ENCODE results near the gene PLD4. TPM values are rescaled to one million over a fixed set of nuclear protein-coding genes. Genes with fewer than 3 reads are reported as not detected.
"Not testable (repeated sequence)": the region's sequence is repeated elsewhere in the genome, so short reads cannot be mapped to it uniquely, and the experiment has no call there.

PLD4 gene
- total RNA-seq, 1 donor from 2014 or later = 0.06 TPM

DNA sequence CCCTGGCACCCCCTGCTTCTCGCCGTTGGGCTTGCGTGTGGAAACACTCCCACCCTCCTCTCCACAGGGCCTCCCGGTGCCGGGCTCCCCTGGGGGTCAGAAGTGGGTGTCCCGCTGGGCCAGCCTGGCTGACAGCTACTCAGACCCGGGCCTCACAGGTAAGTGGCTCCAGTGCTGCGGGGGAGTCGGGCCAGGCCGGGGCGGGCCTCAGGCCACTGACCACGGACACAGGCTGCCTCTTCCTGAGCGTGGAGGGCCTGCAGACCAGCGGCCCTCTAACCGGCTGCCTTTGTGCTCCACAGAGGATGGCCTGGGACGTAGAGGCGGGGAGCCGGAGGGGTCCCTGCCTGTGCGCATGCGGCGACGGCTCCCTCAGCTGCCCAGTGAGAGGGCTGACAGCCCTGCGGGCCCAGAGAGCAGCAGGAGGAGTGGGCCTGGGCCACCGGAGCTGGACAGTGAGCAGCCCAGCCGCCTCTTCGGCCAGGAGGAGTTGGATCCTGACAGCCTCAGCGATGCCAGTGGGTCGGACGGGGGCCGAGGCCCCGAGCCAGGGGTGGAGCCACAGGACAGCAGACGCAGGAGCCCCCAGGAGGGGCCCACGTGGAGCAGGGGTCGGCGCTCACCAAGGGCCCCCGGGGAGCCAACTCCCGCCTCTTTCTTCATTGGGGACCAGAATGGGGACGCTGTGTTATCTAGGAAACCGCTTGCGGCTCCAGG lies 38.5 kb upstream of the PLD4 start:
- no peak for DNase-seq (ENCODE audit: low spot score)

DNA sequence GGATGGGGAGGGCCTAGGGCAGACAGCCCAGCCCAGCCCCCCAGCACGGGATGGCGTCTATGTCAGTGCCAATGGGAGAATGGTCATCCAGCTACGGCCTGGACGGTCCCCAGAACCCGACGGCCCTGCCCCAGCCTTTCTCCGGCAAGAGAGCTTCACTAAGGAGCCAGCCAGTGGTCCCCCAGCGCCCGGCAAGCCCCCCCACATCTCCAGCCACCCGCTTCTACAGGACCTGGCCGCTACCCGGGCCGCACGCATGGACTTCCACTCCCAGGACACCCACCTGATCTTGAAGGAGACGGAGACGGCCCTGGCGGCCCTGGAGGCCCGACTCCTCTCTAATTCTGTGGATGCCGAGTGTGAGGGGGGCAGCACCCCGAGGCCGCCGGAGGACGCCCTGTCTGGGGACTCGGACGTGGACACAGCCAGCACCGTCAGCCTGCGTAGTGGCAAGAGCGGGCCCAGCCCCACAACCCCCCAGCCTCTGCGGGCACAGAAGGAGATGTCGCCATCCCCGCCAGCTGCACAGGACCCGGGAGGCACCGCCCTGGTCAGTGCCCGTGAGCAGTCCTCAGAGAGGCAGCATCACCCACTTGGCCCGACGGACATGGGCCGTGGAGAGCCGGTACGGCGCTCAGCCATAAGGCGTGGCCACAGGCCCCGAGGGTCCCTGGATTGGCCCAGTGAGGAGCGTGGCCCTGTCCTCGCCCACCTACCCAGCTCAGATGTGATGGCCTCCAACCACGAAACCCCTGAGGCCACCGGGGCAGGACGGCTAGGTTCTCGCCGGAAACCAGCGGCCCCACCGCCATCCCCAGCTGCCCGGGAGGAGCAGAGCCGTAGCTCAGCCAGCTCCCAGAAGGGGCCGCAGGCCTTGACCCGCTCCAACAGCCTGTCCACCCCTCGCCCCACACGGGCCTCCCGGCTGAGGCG lies 37.7 kb upstream of the PLD4 start:
- no peak for DNase-seq (ENCODE audit: low spot score)

DNA sequence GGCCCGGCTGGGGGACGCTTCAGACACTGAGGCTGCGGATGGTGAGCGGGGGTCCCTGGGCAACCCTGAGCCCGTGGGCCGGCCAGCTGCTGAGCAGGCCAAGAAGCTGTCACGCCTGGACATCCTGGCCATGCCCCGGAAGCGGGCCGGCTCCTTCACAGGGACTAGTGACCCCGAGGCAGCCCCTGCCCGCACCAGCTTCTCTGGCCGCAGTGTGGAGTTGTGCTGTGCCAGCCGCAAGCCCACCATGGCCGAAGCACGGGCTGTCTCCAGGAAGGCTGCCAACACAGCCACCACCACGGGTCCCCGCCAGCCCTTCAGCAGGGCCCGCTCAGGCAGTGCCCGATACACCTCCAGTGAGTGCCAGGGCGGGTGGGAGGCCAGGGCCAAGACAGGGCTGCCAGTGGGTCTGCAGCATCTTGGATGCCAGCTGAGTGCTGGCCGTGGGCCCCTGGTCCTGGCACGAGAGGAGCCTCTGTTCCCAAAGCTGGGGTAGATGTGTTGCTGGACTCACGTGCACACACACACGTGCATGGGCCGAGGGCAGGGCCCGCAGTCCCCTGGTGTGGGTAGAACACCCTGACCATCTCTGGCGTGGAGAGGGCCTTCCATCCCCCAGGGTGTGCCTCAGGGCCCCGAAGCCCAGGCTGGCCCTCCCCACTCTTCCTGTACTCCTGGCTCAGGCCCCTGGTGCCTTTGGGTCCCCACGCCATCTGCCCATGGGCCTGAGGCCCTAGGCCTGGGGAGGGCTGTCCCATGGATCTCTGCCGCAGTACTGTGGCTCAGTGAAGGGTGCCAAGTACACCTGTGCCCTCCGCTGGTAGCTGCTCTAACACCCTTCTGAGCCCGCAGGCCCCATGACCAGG lies 36.8 kb upstream of the PLD4 start:
- no peak for DNase-seq (ENCODE audit: low spot score)

DNA sequence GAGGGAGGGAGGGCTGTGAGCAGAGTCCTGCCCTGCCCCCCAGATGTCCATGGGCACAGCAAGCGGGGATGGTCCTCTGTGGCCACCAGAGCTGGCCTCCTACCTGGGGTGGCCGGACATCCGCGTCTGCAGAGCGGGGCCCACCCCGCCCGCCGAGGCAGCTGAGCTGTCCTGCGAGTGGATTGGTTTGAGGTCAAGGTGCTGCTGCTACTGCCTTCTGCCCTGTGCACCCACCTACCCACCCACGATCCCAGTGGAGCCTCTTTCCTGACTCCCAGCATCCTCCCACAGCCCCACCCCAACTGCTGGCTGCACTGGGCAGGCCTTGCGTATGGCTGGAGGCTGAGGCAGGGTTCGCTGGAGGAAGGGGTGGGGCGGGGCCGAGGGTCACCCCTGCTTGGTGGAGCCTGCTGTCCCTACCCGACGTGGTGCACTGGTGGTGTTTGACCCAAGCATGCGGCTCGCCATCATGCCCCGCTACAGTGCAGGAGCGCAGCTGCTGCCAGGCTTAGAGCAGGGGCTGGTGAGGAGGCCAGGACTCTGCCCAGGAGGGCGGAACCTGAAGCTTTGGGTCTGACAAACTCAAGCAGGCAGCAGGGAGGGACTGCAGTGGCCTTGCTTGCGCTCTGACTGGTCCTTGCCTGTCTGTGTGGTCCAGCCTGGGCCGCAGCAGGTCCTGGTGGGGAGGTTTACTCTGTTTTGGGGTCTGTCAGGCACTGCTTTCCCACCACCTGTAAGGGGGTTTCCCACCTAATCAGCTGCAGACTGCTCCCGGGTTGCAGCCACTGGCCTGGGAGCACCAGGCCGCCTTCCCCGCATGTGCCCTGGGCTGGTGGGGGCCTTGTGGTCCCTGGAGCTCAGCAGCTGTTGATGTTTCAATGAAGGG lies 35.9 kb upstream of the PLD4 start:
- no peak for DNase-seq (ENCODE audit: low spot score)

DNA sequence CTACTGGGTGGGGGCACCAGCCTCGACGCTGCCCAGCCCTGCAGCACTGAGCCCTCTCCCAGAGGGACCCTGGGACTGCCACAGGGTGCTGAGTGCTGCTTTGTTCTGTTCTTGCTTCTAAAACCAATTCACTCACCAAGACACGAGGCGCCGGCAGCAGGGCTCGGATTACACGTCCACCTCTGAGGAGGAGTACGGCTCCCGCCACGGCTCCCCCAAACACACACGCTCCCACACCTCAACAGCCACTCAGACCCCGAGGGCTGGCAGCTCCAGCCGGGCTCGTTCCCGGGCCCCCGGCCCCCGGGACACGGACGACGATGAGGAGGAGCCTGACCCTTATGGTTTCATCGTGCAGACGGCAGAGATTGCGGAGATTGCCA lies 35.3 kb upstream of the PLD4 start:
- no peak for DNase-seq (ENCODE audit: low spot score)

DNA sequence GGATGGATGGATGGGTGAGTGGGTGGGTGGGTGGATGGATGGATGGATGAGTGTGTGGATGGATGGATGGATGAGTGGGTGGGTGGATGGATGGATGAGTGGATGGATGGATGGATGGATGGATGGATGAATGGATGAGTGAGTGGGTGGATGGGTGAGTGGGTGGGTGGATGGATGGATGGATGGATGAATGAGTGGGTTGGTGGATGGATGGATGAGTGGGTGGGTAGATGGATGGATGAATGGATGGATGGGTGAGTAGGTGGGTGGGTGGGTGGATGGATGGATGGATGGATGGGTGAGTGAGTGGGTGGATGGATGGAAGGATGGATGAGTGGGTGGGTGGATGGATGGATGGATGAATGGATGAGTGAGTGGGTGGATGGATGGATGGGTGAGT lies 34.4 kb upstream of the PLD4 start:
- DNase-seq (ENCODE audit: low spot score) = not testable (repeated sequence)

DNA sequence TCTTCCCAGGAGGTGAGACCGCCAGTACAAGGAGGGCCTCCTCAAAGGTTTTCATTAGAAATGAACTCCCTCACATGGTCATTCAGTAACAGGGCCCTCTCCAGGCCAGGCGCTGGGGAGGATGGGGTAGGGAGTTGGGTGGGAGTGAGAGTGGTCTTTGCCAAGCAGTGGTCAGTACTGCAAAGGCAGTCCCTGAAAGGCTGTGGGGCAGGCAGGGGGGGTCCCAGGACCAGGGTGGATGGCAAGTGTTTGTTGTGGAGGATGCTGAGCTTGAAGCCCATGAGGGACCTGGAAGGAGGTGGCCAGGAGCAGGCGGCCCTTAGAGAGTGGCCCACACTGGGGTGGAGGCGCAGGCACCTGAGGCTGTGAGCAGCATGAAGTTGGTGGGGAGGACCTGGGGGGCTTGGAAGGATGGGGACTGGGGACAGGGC lies 33.5 kb upstream of the PLD4 start:
- peak; percentile 68 for DNase-seq (ENCODE audit: low spot score)

DNA sequence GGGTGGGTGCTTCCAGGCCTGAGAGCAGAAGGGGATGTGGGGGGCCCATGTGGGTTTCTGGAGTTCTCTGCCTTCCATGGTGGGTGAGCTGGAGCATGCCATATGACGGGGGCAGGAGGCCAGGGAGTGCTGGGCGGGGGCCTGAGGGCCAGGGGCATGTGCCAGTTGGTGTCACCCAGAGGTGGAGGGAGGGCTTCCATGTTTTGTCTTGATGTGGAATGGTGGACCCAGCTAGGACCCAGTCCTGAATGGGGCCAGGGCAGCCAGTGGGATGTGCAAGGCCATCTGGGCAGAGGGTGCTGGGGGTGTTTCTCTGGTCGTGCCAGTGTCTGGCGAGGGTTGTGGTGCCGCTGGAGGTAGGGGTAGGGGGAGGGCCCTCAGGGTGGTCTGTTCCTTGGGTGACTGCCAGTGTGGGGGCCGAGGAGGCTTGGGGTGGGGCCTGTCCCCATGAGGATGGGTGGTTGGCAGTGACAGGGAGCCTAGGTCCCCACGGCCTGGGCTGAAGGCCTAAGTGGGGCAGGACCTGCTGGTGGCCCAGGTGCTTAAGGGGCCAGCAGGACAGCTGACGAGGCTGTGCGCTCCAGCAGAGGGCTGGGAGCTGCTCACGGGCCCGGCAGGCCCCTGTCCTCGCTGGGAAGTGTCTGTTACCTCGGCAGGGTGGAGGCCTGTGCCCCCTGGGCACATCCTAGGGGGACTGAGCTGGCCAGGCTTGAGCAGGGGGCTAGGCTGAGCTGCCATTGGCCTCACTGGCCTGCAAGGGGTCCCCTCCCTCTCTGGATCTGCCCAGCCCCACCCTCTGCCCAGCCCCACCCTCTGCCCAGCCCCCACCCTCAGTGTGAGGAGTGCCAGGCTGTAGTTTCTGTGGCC lies 32.8 kb upstream of the PLD4 start:
- DNase-seq (ENCODE audit: low spot score) = peak; percentile 79

DNA sequence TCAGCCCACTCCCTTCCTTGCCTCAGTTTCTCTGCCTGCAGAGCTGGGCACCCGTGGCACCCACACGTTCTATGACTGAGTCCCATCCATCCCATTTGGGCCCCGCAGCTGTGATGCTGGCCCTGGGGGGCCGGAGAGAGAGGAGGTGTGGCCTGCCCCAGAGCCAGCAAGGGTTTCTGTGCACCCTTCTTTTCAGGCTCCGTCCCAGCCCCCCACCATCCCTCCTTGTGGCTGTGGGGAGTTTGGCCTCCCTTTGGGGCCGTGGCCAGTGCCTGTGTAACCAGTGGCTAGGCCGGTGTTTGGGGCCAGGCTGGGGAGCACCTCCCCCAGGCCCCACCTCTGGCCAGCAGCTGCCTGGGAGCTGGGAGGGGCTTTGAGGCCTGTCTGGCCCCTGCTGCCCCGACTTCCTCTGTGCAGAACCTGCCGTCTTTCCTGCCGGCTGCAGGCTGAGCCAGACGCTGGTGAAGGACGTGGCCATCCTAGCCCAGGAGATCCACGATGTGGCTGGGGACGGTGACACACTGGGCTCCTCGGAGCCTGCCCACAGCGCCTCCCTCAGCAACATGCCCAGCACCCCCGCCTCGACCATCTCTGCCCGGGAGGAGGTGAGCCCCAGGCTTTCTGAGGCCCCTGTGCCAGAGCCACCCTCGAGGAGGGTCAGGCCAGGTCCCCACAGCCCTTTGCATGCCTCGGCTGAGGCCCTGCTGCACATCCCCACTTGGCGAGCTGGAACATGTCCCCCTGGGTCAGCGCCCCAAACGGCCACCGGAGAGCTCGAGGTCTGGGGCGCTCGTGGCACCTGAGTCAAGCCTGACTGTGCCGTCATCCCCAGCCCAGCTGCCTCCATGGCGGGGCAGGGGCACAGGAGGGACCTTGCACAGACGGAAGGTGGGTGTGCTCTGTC lies 31.9 kb upstream of the PLD4 start:
- DNase-seq (ENCODE audit: low spot score) = peak; percentile 84

DNA sequence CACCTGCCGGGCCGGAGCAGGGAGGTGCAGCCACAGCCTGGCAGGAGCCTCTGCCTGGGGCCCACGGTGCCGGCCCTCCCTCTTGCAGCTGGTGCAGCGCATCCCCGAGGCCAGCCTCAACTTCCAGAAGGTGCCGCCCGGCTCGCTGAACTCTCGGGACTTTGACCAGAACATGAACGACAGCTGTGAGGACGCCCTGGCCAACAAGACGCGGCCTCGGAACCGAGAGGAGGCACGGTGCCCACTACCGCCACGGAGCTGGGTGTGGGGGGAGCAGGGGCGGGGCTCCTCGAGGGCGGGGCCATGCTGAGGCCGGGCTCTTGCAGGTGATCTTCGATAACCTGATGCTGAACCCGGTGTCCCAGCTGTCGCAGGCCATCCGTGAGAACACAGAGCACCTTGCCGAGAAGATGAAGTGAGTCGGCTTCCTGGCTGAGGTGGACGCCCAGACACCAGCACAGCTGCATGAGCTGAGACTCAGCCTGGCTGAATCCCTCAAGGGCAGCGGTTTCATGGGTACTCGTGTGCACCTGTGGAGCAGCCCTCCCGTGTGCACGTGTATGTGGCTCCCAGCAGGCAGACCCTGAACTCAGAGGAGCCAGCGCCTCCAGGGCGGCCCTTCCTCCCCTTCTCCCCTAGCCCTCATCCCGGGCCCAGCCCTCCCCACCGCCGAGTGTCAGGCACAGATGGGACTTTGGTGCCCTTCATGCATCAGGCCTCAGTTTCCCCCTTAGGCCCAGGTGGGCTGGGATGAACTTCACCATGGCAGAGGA lies 31.1 kb upstream of the PLD4 start:
- peak; percentile 89 for DNase-seq (ENCODE audit: low spot score)

DNA sequence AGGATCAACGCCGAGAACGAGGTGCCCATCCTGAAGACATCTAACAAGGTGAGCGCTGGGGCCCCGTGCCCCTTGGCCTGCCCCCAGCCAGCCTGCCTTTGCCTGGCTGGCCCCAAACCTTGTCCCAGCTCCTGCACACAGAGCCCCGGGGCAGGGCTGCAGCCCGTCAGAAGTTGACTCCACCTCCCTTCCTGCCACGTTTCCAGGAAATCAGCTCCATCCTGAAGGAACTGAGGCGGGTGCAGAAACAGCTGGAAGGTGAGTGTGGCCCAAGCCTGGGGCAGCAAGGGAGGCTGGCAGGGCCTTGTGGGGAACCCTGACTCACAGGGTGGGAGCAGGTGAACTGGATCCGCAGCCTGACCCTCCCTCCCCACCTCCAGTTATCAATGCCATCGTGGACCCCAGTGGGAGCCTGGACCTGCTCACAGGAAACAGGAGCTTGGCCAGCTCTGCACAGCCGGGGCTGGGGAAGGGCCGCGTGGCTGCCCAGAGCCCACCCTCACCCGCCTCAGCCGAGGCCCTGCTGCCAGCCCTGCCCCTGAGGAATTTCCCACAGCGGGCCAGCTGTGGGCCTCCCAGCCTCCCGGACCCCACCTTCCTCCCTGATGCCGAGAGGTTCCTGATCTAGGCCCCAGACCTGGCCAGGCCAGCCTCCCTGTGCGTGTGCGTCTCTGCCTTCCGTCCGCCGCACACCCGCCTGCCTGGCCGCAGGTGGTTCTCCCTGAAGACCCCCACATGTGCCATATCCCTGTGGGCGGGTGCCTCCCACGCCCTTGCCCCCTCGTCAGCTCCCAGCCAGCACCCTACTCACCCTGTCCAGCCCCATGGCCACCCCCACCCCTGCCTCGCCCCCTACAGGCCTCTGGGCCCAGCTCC lies 30.1 kb upstream of the PLD4 start:
- no peak for DNase-seq (ENCODE audit: low spot score)

DNA sequence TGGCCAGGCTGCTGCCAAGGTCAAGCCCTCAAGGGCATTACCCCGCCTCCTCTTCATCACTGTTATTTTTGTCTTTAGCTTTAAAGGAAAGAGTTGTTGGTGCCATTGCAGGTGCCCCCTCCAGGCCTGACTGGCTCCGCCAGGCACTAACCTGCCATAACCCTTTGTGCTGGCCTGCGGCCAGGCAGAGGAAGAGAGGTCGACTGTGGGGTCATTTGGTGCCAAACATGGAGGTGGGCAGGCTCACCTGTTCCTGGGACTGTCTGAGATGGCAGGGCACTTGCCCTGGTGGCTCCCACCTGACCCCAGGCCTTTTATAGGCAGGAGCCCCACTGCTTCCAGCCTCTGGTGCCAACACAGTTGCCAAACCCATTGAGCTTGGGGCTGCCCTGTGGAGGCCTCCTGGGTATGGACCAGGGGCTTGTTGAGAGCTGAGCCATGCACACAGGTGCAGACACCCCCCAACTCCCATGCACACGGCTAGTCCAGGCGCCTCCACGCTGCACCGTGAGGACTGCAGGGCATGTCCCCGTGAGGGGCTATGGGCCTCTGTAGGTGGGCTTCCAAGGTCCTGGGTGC lies 29.4 kb upstream of the PLD4 start:
- no peak for DNase-seq (ENCODE audit: low spot score)

DNA sequence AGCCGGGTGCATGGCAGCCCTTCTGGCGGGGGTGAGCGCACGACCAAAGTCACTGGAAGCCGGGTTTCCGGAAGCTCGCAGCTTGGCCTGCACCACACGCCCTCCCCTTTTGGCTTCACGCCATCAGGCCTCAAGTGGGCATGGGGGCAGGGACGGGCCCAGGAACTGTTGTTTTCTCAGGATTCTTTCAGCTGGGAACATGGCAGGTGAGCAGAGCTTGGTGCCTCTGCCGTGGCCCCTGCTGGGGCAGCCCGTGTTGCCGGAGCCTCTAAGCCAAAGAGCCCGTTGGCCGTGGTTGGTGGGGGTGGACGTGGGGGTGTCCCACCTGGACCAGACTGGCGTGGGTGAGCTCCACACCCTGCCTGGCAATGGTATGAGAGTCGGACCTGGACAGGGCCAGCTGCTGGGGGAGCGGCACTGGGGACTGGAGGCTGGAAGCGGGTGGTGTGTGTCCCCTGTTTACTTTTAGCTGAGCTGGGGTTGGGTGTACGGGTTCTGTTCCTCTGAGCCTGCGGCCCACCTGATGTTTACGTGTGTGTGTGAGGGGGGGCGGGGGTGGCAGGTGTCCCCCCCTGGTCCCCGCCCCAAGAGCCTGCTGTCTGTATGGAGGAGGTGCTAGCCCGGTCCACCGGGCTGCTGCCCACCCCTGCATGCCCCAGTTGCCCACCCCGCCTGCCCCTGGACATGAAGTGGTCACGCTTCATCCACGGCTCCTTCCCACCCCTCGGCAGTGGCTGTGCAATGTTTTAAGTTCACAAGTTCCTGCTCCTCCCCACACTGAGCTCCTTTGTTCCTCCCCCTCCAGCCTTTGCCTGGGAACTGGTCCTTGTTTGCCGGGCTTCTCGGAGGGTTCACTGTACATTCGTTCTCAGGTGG lies 28.7 kb upstream of the PLD4 start:
- DNase-seq (ENCODE audit: low spot score) = no peak

DNA sequence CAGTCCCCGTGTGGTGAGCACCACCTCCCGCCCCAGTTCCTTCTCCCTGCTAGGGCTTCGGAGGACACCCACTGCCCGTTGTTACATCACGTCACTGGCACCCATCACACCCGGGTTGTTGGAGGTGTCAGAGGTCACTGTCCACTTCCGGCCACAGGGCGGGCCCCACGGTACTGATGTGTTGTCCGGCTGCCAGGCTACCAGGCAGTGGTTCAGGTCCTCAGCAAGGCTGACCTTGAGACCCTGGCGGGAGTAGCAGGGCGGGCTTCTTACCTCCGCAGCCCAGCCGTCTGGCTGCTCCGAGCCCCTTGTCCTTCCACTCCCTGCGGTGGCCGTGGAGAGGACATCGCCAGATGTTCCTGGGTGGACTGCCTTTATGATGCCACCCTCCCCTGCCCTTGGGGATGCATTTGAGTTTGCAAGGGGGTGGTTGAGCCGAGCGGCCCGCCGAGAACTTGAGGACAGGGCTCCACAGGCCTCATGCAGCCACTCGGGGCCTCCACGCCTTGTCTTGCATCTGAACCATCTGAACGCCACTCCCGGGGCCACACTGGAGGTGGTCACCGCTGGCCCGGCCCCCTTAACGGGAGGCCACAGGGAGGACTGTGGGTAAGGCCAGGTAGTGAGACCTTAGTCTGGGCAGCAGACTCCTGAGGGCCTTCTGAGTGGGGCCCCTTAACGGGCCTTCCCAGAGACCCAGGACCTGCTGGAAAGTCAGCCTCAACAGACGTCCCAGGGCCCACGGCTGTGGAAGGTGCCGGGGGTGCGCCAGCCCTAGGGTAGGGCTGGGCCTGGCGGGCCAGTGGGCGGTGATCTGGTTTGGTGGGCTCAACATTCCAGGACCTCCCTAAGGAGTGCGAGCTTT lies 27.1 kb upstream of the PLD4 start:
- DNase-seq (ENCODE audit: low spot score) = no peak

All from mesenteric fat pad (tissue), 1 donor.